HG03571 (cell line): ENCODE data around the gene FAM90A26.
"Not testable (repeated sequence)": the region's sequence is repeated elsewhere in the genome, so short reads cannot be mapped to it uniquely, and the experiment has no call there.

Experiments
- ATAC-seq: cut with Tn5 transposase; IDR thresholded peaks from one replicate; pipeline ENCODE4 v1.9.1; 2021; ENCODE audit not compliant: unreplicated experiment

Gene FAM90A26

DNA sequence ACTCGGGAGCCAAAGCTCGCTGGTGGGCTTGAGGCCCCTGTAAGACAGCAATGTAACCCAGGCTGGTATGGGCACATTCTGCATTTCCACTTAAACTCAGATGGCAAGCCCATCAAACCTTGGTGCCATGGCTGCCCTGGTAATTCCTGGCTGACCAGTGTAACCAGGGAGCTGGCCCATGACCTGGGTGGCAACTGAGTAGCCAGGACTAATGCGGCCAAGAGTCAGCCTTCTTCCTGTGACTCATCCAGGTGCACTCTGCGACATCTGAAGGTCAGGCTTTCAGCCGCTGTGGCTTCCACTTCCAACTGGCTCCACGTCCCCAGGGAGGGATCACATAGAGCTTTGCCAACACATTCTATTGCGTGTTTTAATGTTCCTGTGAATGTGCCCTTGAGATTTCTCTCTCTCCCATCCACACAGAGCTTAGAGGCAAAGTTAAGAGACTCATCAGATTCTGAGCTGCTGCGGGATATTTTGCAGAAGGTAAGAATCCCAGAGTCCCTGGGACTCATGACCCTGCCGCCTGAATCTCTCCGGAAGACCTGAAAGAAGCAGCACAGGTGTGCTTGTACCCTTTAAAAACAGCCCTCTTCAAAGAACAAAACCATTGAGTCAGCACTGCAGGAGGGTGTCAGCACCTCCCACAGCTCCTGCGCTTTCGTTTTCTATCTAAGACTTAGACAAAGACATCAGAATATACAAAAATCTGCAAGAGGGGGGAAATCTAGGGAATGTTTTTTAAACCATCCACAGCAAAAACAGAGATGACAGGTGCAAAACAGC is 14.9 kb upstream of the FAM90A26 start:
- not testable (repeated sequence) for ATAC-seq

DNA sequence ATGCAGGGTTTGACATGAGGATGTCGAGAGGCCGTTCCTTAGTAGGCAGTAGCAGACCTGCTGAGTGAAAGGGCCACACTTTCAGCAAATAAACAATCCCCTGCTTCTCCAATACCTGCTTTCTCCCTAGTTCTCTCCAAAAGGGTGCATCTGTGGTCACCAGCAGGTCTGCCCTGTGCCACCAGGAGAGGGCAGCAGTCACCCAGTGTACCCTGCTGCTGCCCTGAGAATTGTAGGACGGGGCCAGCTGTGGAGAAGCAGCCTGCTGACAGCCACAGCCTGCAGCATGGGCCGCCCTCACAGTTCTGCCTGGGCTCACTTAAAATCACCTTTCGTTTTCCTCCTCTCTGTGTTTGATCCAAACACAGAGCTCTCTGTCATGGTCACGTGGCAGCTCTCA is 11.8 kb upstream of the FAM90A26 start:
- ATAC-seq, result not testable (repeated sequence)

GRCh38 chr4:9160046-9160445 is 10.2 kb upstream of the FAM90A26 start:
- not testable (repeated sequence) for ATAC-seq

- ATAC-seq, result not testable (repeated sequence)
Measured at GRCh38 chr4:9165990-9166389, 4.2 kb upstream of the FAM90A26 start.

GRCh38 chr4:9210357-9210756 is 40.1 kb downstream of the FAM90A26 start, which contains the start of gene USP17L10:
USP17L10 (plus strand) TSS chr4:9210657; CDS start chr4:9210657, 0 bp downstream.
- ATAC-seq, result not testable (repeated sequence)

- ATAC-seq, result not testable (repeated sequence)
Measured at GRCh38 chr4:9214701-9215100, 44.5 kb downstream of the FAM90A26 start.

DNA sequence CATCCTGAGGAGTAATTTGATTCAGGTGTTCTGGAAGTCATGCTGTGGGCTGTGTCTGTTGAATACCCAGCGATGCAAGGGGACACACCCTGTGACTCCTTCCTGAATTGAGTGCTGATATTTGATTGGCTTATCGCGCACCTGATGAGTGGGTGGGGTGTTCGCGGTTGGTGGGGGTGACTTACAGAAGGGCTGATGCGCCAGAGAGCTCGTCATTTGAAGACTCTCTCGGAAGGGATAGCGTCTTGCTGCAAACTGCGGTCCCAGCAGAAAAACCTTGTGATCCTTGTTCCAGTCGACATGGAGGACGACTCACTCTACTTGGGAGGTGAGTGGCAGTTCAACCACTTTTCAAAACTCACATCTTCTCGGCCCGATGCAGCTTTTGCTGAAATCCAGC is 44.9 kb downstream of the FAM90A26 start, which contains the start of gene USP17L11:
TSS of gene USP17L11 (plus strand) at position 301 of the 400 bp plus-strand sequence. CDS start at position 301, 0 bp downstream.
- ATAC-seq, result not testable (repeated sequence)

GRCh38 chr4:9219852-9220251 is 49.6 kb downstream of the FAM90A26 start, which contains the start of gene USP17L12:
USP17L12 (plus strand) TSS chr4:9220152; CDS start chr4:9220152, 0 bp downstream.
- not testable (repeated sequence) for ATAC-seq

DNA sequence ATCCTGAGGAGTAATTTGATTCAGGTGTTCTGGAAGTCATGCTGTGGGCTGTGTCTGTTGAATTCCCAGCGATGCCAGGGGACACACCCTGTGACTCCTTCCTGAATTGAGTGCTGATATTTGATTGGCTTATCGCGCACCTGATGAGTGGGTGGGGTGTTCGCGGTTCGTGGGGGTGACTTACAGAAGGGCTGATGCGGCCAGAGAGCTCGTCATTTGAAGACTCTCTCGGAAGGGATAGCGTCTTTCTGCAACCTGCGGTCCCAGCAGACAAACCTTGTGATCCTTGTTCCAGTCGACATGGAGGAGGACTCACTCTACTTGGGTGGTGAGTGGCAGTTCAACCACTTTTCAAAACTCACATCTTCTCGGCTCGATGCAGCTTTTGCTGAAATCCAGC is 54.4 kb downstream of the FAM90A26 start, which contains the start of gene USP17L13:
TSS of gene USP17L13 (plus strand) at position 301 of the 400 bp plus-strand sequence. CDS start at position 301, 0 bp downstream.
- not testable (repeated sequence) for ATAC-seq
